ENCODE results near the gene RPE.

The RPE gene

DNA sequence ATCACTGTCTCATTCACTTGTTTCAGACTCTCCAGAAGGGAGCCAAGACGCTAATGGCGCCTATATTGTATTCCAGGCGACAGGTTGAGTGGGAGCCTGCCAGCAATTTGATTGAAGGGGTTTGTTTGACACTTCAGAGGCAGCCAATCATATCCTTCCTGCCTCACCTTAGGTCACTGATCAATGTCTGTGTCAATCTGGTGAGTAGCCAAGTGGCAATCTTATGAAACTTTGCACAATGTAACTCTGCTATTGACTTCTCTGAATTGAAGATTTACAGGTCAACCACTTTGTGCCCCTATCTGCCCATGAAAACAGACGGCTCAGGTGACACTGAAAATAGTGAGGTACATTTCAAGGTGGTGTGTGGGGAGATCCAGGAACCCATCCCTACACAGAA, 32.7 kb upstream of the RPE start:
- TF ChIP-seq, protein P1, sequence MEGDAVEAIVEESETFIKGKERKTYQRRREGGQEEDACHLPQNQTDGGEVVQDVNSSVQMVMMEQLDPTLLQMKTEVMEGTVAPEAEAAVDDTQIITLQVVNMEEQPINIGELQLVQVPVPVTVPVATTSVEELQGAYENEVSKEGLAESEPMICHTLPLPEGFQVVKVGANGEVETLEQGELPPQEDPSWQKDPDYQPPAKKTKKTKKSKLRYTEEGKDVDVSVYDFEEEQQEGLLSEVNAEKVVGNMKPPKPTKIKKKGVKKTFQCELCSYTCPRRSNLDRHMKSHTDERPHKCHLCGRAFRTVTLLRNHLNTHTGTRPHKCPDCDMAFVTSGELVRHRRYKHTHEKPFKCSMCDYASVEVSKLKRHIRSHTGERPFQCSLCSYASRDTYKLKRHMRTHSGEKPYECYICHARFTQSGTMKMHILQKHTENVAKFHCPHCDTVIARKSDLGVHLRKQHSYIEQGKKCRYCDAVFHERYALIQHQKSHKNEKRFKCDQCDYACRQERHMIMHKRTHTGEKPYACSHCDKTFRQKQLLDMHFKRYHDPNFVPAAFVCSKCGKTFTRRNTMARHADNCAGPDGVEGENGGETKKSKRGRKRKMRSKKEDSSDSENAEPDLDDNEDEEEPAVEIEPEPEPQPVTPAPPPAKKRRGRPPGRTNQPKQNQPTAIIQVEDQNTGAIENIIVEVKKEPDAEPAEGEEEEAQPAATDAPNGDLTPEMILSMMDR (IDR thresholded peaks at IDR 0.05; ENCODE audit: low read depth, low read length) = no peak
- H3K4me3 ChIP-seq (ENCODE audit: low read depth, low read length) = no peak overlapping the region
- no peak for DNase-seq (ENCODE audit: low read depth, low spot score)
- in situ Hi-C loops (cut with HindIII; ENCODE audit: low sequenced_read_pairs) = no loop called here

DNA sequence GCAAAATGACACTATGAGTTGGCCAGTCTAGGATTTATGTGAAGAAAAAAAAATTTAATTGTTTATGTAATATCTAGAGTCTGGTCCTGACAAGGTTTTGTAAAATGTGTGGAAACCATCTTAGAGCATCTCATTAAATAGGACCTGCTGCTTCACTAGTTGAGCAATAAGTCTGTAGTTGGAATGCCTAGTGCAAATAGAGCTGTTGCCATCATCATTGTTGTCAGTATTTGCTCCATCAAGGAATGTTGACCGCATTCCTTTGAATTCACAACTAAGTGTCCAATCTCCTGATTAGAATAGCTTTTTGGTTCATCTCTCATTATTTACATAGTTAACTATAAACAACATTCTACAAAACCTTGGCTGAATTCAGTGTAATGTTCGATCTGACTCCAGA, 32.2 kb upstream of the RPE start:
- TF ChIP-seq, protein P1 (IDR thresholded peaks at IDR 0.05; ENCODE audit: low read depth, low read length) = no peak
- no peak for DNase-seq (ENCODE audit: low read depth, low spot score)
- in situ Hi-C loops (cut with HindIII; ENCODE audit: low sequenced_read_pairs) = no loop called here
- H3K4me3 ChIP-seq (ENCODE audit: low read depth, low read length) = no peak overlapping the region

DNA sequence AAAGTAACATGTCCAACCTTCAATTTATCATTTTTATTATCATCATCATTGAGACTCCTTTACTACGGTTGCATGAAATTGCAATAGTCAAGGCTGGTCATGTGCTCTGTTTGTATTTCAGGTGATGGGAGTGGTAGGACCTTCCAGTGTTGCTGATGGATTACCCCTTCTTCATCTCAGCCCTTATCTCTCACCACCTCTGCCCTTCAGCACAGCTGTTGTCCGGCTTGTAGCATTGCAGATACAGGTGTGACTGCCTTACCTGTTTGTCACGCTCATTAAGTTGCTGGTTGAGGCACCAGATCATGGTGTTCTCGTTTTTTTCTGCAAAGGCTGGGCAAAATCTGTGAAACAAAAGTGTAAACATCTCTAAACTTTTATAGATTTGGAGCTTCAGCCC, 31.7 kb upstream of the RPE start:
- TF ChIP-seq, protein P1 (IDR thresholded peaks at IDR 0.05; ENCODE audit: low read depth, low read length) = no peak
- H3K4me3 ChIP-seq (ENCODE audit: low read depth, low read length) = no peak overlapping the region
- in situ Hi-C loops (cut with HindIII; ENCODE audit: low sequenced_read_pairs) = no loop called here
- DNase-seq (ENCODE audit: low read depth, low spot score) = no peak

DNA sequence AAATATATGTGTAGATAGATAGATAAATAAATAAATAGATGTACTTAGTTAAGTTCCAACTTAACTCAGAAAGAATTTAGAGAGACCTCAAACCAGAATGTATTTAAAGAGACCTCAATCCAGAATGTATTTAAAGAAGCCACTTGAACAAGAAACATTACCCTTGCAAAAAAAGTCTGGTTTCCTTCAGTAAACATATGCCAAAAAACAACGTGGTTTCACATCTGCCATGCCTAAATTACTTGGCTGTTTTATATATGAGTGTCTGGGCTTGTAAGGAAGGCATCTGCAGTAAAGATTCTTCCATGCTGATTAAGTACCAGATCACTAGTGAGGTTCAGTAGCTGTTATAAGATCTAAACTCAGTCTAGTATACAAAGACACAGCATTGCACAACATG, 29.1 kb upstream of the RPE start:
- no peak for DNase-seq (ENCODE audit: low read depth, low spot score)
- TF ChIP-seq, protein P1 (IDR thresholded peaks at IDR 0.05; ENCODE audit: low read depth, low read length) = no peak
- in situ Hi-C loops (cut with HindIII; ENCODE audit: low sequenced_read_pairs) = no loop called here
- H3K4me3 ChIP-seq (ENCODE audit: low read depth, low read length) = no peak overlapping the region

DNA sequence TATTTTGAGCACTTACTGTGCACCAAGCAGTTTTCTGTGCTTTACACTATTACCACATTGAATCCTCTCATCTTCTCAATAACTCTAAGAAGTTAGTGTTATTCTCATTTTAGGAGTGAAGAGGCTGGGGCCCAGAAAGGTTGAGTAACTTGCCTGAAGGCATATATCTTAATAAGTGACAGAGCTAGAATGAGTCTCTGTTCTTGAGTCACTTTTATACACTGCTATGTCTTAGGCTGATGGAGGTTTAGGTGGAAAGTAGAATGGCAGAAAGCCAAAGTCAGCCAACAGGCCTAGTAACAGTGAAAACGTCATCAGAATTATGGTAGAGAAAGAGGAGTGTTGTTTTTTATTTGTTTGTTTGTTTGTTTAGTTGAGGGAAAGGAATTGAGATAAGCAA, 27.9 kb upstream of the RPE start:
- in situ Hi-C loops (cut with HindIII; ENCODE audit: low sequenced_read_pairs) = no loop called here
- TF ChIP-seq, protein P1 (IDR thresholded peaks at IDR 0.05; ENCODE audit: low read depth, low read length) = no peak
- H3K4me3 ChIP-seq (ENCODE audit: low read depth, low read length) = no peak overlapping the region
- DNase-seq (ENCODE audit: low read depth, low spot score) = peak; percentile 11

DNA sequence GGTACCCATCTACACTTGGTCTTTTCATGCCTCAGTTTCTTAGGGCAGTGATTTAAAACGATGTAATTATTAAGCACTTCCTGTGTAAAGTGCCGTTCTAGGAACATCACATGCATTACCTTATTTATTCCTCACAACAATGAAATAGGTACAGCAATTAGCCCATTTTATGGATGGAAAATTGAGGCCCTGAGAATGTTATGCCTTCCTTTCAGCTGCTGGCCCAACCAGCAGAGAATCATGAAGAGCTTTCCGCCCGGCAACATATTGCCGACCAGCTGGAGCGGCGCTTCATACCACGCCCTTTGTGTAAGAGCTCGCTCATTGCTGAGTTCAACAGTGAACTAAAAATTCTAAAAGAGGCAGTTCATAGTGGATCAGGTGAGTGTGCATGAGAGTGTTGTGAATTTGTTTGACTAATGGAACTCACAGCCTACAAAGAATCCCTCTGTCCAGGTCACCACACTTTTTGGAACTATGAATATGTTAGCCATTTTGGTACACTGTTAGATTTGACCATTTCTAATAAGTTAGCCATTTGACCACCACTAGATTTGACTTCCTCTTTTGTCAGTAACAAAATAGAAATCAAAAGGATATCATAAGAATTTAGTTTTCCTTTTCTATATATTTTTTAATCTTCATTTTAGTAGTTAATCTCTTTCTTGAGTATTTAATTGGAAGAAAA, 25.6 kb upstream of the RPE start:
- no peak overlapping the region for H3K4me3 ChIP-seq (ENCODE audit: low read depth, low read length)
- DNase-seq (ENCODE audit: low read depth, low spot score) = no peak
- TF ChIP-seq, protein P1 (IDR thresholded peaks at IDR 0.05; ENCODE audit: low read depth, low read length) = no peak
- in situ Hi-C loops (cut with HindIII; ENCODE audit: low sequenced_read_pairs) = no loop called here

All from astrocyte of the spinal cord (primary cell).